ENCODE measurements around the gene SYNPO. TPM values are rescaled to one million over a fixed set of nuclear protein-coding genes. Genes with fewer than 3 reads are reported as not detected.

The SYNPO gene
- total RNA-seq, 1 donor from 2014 or later = 16.1 TPM

- Mint-ChIP-seq H3K4me1 (ENCODE audit: low read depth, unreplicated experiment) (peaks cover 48% of the 10 kb centered on the region), H3K27ac (ENCODE audit: unreplicated experiment) (no peak overlapping the region), H3K9me3 (ENCODE audit: unreplicated experiment) (peaks cover 10% of the 10 kb centered on the region), H3K36me3 (ENCODE audit: unreplicated experiment) (peaks cover 8% of the 10 kb centered on the region), H3K4me3 (ENCODE audit: unreplicated experiment) (no peak overlapping the region), H3K27me3 (ENCODE audit: unreplicated experiment) (peaks cover 8% of the 10 kb centered on the region)
- no peak for DNase-seq
- TF ChIP-seq, protein P1, sequence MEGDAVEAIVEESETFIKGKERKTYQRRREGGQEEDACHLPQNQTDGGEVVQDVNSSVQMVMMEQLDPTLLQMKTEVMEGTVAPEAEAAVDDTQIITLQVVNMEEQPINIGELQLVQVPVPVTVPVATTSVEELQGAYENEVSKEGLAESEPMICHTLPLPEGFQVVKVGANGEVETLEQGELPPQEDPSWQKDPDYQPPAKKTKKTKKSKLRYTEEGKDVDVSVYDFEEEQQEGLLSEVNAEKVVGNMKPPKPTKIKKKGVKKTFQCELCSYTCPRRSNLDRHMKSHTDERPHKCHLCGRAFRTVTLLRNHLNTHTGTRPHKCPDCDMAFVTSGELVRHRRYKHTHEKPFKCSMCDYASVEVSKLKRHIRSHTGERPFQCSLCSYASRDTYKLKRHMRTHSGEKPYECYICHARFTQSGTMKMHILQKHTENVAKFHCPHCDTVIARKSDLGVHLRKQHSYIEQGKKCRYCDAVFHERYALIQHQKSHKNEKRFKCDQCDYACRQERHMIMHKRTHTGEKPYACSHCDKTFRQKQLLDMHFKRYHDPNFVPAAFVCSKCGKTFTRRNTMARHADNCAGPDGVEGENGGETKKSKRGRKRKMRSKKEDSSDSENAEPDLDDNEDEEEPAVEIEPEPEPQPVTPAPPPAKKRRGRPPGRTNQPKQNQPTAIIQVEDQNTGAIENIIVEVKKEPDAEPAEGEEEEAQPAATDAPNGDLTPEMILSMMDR (IDR thresholded peaks at IDR 0.05; ENCODE audit: partially characterized antibody, unreplicated experiment) = no peak
Observed at GRCh38 chr5:150642991-150643710, 2.7 kb downstream of the SYNPO start.

DNA sequence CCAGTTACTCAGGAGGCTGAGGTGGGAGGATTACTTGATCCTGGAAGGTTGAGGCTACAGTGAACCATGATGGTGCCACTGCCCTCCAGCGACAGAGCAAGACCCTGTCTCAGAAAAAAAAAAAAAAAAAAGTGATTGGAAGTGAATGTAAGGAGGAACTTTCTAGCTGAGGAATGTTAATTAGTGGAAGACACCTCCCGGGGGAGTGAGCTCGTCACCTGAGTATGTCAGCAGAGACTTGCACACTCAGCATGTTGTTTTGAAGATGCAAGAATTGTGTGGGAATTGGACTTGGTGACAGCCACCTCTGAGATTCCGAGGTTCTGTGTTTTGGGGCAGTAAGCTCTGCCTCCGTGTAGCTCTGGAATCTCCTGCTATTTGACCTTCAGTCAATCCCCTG, 3.6 kb downstream of the SYNPO start:
- no peak overlapping the region for H3K27ac Mint-ChIP-seq (ENCODE audit: unreplicated experiment)
- TF ChIP-seq, protein P1 (IDR thresholded peaks at IDR 0.05; ENCODE audit: partially characterized antibody, unreplicated experiment) = no peak
- no peak for DNase-seq
- H3K9me3 Mint-ChIP-seq (ENCODE audit: unreplicated experiment) = peaks cover 9% of the 10 kb centered on the region
- H3K4me1 Mint-ChIP-seq (ENCODE audit: low read depth, unreplicated experiment) = peaks cover 51% of the 10 kb centered on the region
- H3K27me3 Mint-ChIP-seq (ENCODE audit: unreplicated experiment) = peaks cover 10% of the 10 kb centered on the region
- H3K4me3 Mint-ChIP-seq (ENCODE audit: unreplicated experiment) = no peak overlapping the region
- peaks cover 8% of the 10 kb centered on the region for H3K36me3 Mint-ChIP-seq (ENCODE audit: unreplicated experiment)

DNA sequence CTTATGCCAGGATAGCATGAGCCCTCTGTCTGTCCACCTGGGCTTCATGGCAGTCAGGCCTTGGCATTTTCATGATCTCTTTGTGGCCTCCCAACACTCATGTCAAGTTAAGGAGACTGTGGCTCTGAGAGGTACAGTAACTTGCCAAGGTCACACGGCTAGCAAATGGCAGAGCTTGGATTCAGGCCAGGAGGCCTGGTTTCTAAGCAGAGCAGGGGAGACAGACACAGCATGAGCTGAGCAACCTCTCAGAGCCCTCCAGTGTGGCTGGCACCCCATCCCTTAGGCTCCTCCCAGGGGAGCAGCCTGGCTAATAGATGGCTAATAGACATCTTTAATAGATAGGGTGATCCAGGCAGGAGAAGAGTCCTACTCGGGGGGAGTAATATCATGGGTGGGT, 4.1 kb downstream of the SYNPO start:
- Mint-ChIP-seq H3K4me3 (ENCODE audit: unreplicated experiment) (no peak overlapping the region), H3K4me1 (ENCODE audit: low read depth, unreplicated experiment) (peaks cover 48% of the 10 kb centered on the region), H3K27ac (ENCODE audit: unreplicated experiment) (no peak overlapping the region), H3K9me3 (ENCODE audit: unreplicated experiment) (peaks cover 9% of the 10 kb centered on the region), H3K27me3 (ENCODE audit: unreplicated experiment) (peaks cover 10% of the 10 kb centered on the region), H3K36me3 (ENCODE audit: unreplicated experiment) (peaks cover 8% of the 10 kb centered on the region)
- DNase-seq = no peak
- TF ChIP-seq, protein P1 (IDR thresholded peaks at IDR 0.05; ENCODE audit: partially characterized antibody, unreplicated experiment) = no peak

GRCh38 chr5:150645070-150645700, 4.7 kb downstream of the SYNPO start:
- Mint-ChIP-seq H3K4me3 (ENCODE audit: unreplicated experiment) (no peak overlapping the region), H3K27ac (ENCODE audit: unreplicated experiment) (no peak overlapping the region)
- peak; percentile 49 for DNase-seq

More at GRCh38 chr5:150645070-150645700, 4.7 kb downstream of the SYNPO start:
- TF ChIP-seq, protein P1 (IDR thresholded peaks at IDR 0.05; ENCODE audit: partially characterized antibody, unreplicated experiment) = no peak
- Mint-ChIP-seq H3K9me3 (ENCODE audit: unreplicated experiment) (peaks cover 7% of the 10 kb centered on the region), H3K4me1 (ENCODE audit: low read depth, unreplicated experiment) (peaks cover 45% of the 10 kb centered on the region), H3K27me3 (ENCODE audit: unreplicated experiment) (peaks cover 11% of the 10 kb centered on the region), H3K36me3 (ENCODE audit: unreplicated experiment) (peaks cover 8% of the 10 kb centered on the region)
